ENCODE data around the gene SYNC. TPM values are rescaled to one million over a fixed set of nuclear protein-coding genes. Genes with fewer than 3 reads are reported as not detected.

The SYNC gene
- total and polyA plus RNA-seq, 9 of the 15 experiments (the other 6 are each of a cell fraction or from before 2014, with no cell fraction given) = 0.49 to 1.1 (median 0.87) TPM

DNA sequence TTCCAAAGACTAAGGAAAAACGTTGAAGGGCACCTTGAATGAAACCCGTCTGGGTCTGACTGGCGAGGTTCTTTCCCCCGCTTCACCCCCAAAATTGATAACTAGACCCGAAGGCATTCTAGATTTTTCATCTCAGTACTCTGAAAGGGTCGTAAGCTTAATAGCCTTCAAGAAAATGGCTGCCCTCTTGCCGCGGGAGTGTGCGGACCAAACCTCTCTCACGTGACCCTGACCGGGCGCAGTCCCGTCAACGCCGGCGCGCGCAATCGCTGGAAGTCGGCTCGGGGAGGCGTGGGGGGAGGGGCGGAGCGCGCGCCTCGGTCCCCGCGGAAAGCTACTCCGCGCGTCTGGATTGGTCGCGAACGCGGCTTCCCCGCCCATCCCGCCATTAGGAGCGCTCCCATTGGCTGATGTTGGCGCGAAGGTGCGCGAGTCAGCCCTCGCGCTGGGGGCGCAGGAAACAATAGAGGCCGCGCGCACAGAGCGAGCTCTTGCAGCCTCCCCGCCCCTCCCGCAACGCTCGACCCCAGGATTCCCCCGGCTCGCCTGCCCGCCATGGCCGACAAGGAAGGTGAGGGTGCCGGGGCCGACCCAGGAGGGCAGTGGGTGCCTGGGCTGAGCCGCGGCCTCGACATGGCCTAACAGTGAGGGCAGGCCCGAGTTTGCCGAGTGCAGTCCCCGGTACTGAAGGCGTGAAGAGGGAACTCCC lies 51.7 kb downstream of the SYNC start, which contains the start of gene RBBP4 (continued):
- TF ChIP-seq, protein P1, sequence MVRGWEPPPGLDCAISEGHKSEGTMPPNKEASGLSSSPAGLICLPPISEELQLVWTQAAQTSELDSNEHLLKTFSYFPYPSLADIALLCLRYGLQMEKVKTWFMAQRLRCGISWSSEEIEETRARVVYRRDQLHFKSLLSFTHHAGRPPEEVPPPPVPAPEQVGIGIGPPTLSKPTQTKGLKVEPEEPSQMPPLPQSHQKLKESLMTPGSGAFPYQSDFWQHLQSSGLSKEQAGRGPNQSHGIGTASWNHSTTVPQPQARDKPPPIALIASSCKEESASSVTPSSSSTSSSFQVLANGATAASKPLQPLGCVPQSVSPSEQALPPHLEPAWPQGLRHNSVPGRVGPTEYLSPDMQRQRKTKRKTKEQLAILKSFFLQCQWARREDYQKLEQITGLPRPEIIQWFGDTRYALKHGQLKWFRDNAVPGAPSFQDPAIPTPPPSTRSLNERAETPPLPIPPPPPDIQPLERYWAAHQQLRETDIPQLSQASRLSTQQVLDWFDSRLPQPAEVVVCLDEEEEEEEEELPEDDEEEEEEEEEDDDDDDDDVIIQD (CRISPR knock-in tag; IDR thresholded peaks at IDR 0.05) = peak; percentile 95
- TF ChIP-seq BCOR (IDR thresholded peaks at IDR 0.05) (no peak), RBM25 (IDR thresholded peaks at IDR 0.05; ENCODE audit: low read depth, low read length, severe bottlenecking) (peak; percentile 99), ZNF707 (CRISPR knock-in tag; conservative IDR thresholded peaks at IDR 0.05) (peak; percentile 90), SMARCA4 (IDR thresholded peaks at IDR 0.05) (no peak), RFX5 (IDR thresholded peaks at IDR 0.05; ENCODE audit: low read depth, low read length) (no peak), ZNF766 (CRISPR knock-in tag; conservative IDR thresholded peaks at IDR 0.05) (peak; percentile 99), ZNF24 (IDR thresholded peaks at IDR 0.05) (no peak; the same call in 1 of the 2 replicates), PCBP1 (IDR thresholded peaks at IDR 0.05; ENCODE audit: low read depth, low read length, poor library complexity, severe bottlenecking) (peak; percentile 20), SP2 (IDR thresholded peaks at IDR 0.05; ENCODE audit: extremely low read depth, low read depth, low read length, poor library complexity, severe bottlenecking) (peak; percentile 67), GATAD2B (IDR thresholded peaks at IDR 0.05; ENCODE audit: borderline replicate concordance) (no peak; the same call in 1 of the 2 replicates), ESRRA (IDR thresholded peaks at IDR 0.05; ENCODE audit: borderline replicate concordance, low read depth) (no peak; the same call in none of the 2 replicates), JUN (IDR thresholded peaks at IDR 0.05; ENCODE audit: borderline replicate concordance, low read depth, low read length) (peak; percentile 35; the same call in 1 of the 2 replicates), JUN (CRISPR knock-in tag; IDR thresholded peaks at IDR 0.05; ENCODE audit: borderline replicate concordance) (no peak; the same call in 1 of the 2 replicates), ZNF507 (tag; conservative IDR thresholded peaks at IDR 0.05) (no peak)
- TF ChIP-seq, protein P2, sequence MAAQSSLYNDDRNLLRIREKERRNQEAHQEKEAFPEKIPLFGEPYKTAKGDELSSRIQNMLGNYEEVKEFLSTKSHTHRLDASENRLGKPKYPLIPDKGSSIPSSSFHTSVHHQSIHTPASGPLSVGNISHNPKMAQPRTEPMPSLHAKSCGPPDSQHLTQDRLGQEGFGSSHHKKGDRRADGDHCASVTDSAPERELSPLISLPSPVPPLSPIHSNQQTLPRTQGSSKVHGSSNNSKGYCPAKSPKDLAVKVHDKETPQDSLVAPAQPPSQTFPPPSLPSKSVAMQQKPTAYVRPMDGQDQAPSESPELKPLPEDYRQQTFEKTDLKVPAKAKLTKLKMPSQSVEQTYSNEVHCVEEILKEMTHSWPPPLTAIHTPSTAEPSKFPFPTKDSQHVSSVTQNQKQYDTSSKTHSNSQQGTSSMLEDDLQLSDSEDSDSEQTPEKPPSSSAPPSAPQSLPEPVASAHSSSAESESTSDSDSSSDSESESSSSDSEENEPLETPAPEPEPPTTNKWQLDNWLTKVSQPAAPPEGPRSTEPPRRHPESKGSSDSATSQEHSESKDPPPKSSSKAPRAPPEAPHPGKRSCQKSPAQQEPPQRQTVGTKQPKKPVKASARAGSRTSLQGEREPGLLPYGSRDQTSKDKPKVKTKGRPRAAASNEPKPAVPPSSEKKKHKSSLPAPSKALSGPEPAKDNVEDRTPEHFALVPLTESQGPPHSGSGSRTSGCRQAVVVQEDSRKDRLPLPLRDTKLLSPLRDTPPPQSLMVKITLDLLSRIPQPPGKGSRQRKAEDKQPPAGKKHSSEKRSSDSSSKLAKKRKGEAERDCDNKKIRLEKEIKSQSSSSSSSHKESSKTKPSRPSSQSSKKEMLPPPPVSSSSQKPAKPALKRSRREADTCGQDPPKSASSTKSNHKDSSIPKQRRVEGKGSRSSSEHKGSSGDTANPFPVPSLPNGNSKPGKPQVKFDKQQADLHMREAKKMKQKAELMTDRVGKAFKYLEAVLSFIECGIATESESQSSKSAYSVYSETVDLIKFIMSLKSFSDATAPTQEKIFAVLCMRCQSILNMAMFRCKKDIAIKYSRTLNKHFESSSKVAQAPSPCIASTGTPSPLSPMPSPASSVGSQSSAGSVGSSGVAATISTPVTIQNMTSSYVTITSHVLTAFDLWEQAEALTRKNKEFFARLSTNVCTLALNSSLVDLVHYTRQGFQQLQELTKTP (IDR thresholded peaks at IDR 0.05; ENCODE audit: low read depth in 1 of 2, partially characterized antibody in 2 of 2) = no peak
- TF ChIP-seq, protein P3, sequence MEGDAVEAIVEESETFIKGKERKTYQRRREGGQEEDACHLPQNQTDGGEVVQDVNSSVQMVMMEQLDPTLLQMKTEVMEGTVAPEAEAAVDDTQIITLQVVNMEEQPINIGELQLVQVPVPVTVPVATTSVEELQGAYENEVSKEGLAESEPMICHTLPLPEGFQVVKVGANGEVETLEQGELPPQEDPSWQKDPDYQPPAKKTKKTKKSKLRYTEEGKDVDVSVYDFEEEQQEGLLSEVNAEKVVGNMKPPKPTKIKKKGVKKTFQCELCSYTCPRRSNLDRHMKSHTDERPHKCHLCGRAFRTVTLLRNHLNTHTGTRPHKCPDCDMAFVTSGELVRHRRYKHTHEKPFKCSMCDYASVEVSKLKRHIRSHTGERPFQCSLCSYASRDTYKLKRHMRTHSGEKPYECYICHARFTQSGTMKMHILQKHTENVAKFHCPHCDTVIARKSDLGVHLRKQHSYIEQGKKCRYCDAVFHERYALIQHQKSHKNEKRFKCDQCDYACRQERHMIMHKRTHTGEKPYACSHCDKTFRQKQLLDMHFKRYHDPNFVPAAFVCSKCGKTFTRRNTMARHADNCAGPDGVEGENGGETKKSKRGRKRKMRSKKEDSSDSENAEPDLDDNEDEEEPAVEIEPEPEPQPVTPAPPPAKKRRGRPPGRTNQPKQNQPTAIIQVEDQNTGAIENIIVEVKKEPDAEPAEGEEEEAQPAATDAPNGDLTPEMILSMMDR (IDR thresholded peaks at IDR 0.05 in 2 of 3, conservative IDR thresholded peaks at IDR 0.05 in 1 of 3; ENCODE audit: insufficient read depth in 2 of 3, low read depth in 1 of 3, low read length in 3 of 3) = 0 out of 6 replicates have a peak, but pooled peaks of 1 of the 3 experiments have one; percentile 1
- TF ChIP-seq, protein P4, sequence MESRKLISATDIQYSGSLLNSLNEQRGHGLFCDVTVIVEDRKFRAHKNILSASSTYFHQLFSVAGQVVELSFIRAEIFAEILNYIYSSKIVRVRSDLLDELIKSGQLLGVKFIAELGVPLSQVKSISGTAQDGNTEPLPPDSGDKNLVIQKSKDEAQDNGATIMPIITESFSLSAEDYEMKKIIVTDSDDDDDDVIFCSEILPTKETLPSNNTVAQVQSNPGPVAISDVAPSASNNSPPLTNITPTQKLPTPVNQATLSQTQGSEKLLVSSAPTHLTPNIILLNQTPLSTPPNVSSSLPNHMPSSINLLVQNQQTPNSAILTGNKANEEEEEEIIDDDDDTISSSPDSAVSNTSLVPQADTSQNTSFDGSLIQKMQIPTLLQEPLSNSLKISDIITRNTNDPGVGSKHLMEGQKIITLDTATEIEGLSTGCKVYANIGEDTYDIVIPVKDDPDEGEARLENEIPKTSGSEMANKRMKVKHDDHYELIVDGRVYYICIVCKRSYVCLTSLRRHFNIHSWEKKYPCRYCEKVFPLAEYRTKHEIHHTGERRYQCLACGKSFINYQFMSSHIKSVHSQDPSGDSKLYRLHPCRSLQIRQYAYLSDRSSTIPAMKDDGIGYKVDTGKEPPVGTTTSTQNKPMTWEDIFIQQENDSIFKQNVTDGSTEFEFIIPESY (CRISPR knock-in tag; IDR thresholded peaks at IDR 0.05) = peak; percentile 57

All from K562 (cell line).